Measurements from ENCODE around the gene HLCS. TPM values are rescaled to one million over a fixed set of nuclear protein-coding genes. Genes with fewer than 3 reads are reported as not detected.

The HLCS gene
- total RNA-seq, 3 donors from 2014 or later (not counting 1 experiment from before 2014, with no cell fraction given), result 28.4 to 36.0 (median 33.0) TPM

- no peak for TF ChIP-seq CTCF (IDR thresholded peaks at IDR 0.05)
- Histone ChIP-seq H3K9me3 (ENCODE audit: control insufficient read depth, insufficient read depth, low read length) (no peaks in the 10 kb centered on the region), H3K27ac (ENCODE audit: low read length) (no peak overlapping the region), H3K27me3 (ENCODE audit: control insufficient read depth, insufficient read depth, low read length) (no peaks in the 10 kb centered on the region), H3K36me3 (ENCODE audit: control insufficient read depth, insufficient read depth, low read length) (no peaks in the 10 kb centered on the region), H3K4me1 (ENCODE audit: control insufficient read depth, insufficient read depth, low read length) (no peaks in the 10 kb centered on the region), H3K4me3 (ENCODE audit: low read length) (no peak overlapping the region)
- ATAC-seq (no peak), DNase-seq (no peak)
- intact Hi-C loops (cut with micrococcal nuclease), result no loop called here
- no peaks in the 10 kb centered on the region for H3K9me3 Mint-ChIP-seq
- H3K4me3 Mint-ChIP-seq, result no peak overlapping the region
- no peaks in the 10 kb centered on the region for H3K27me3 Mint-ChIP-seq (ENCODE audit: low read depth in 2 of 2)
- no peaks in the 10 kb centered on the region for H3K36me3 Mint-ChIP-seq
- WGBS (ENCODE audit: insufficient coverage), result 65% methylated on average over 9 of the region's 10 CpGs
- no peak overlapping the region for H3K27ac Mint-ChIP-seq
- peaks cover 6 to 9% of the 10 kb centered on the region in 2 donors for H3K4me1 Mint-ChIP-seq
Measured at GRCh38 chr21:36776981-36777617, 189.4 kb downstream of the HLCS start.

- intact Hi-C loops (cut with micrococcal nuclease), result no loop called here
- no peaks in the 10 kb centered on the region for H3K36me3 ChIP-seq (ENCODE audit: control insufficient read depth, insufficient read depth, low read length)
- TF ChIP-seq CTCF (IDR thresholded peaks at IDR 0.05), result no peak
- no peaks in the 10 kb centered on the region for H3K27me3 ChIP-seq (ENCODE audit: control insufficient read depth, insufficient read depth, low read length)
- H3K9me3 ChIP-seq (ENCODE audit: control insufficient read depth, insufficient read depth, low read length), result no peaks in the 10 kb centered on the region
- Mint-ChIP-seq H3K27me3 (ENCODE audit: low read depth in 2 of 2) (no peaks in the 10 kb centered on the region), H3K27ac (no peak overlapping the region), H3K36me3 (no peaks in the 10 kb centered on the region), H3K4me1 (peaks cover 6 to 9% of the 10 kb centered on the region in 2 donors), H3K9me3 (no peaks in the 10 kb centered on the region), H3K4me3 (no peak overlapping the region)
- H3K4me3 ChIP-seq (ENCODE audit: low read length), result no peak overlapping the region
- DNase-seq (no peak), ATAC-seq (no peak)
- H3K27ac ChIP-seq (ENCODE audit: low read length), result no peak overlapping the region
- H3K4me1 ChIP-seq (ENCODE audit: control insufficient read depth, insufficient read depth, low read length), result no peaks in the 10 kb centered on the region
- WGBS (ENCODE audit: insufficient coverage), result 62% methylated on average over 8 of the region's 8 CpGs
Measured at GRCh38 chr21:36773995-36774394, 192.5 kb downstream of the HLCS start.

- no peaks in the 10 kb centered on the region for H3K36me3 ChIP-seq (ENCODE audit: control insufficient read depth, insufficient read depth, low read length)
- ATAC-seq, result no peak
- no peaks in the 10 kb centered on the region for H3K9me3 Mint-ChIP-seq
Measured at GRCh38 chr21:36773117-36773516, 193.4 kb downstream of the HLCS start.

More at GRCh38 chr21:36773117-36773516, 193.4 kb downstream of the HLCS start:
- WGBS (ENCODE audit: insufficient coverage), result 85% methylated on average over 5 of the region's 5 CpGs
- no peak for TF ChIP-seq CTCF (IDR thresholded peaks at IDR 0.05)
- Mint-ChIP-seq H3K4me1 (peaks cover 9 to 10% of the 10 kb centered on the region in 2 donors), H3K4me3 (no peak overlapping the region), H3K36me3 (no peaks in the 10 kb centered on the region), H3K27ac (no peak overlapping the region), H3K27me3 (ENCODE audit: low read depth in 2 of 2) (no peaks in the 10 kb centered on the region)
- H3K4me3 ChIP-seq (ENCODE audit: low read length), result no peak overlapping the region
- H3K27me3 ChIP-seq (ENCODE audit: control insufficient read depth, insufficient read depth, low read length), result no peaks in the 10 kb centered on the region
- no peak for DNase-seq
- intact Hi-C loops (cut with micrococcal nuclease), result no loop called here
- no peak overlapping the region for H3K27ac ChIP-seq (ENCODE audit: low read length)
- H3K4me1 ChIP-seq (ENCODE audit: control insufficient read depth, insufficient read depth, low read length), result no peaks in the 10 kb centered on the region
- no peaks in the 10 kb centered on the region for H3K9me3 ChIP-seq (ENCODE audit: control insufficient read depth, insufficient read depth, low read length)
